Activated gamma-delta T cell (primary cell): ENCODE data around the gene IHH.

Source experiments
- DNase-seq: peaks from one replicate; lab custom pipeline; 2025; lab: John Stamatoyannopoulos, UW

Gene IHH

GRCh38 chr2:219038600-219038999 is 22.1 kb downstream of the IHH start:
- no peak for DNase-seq

DNA sequence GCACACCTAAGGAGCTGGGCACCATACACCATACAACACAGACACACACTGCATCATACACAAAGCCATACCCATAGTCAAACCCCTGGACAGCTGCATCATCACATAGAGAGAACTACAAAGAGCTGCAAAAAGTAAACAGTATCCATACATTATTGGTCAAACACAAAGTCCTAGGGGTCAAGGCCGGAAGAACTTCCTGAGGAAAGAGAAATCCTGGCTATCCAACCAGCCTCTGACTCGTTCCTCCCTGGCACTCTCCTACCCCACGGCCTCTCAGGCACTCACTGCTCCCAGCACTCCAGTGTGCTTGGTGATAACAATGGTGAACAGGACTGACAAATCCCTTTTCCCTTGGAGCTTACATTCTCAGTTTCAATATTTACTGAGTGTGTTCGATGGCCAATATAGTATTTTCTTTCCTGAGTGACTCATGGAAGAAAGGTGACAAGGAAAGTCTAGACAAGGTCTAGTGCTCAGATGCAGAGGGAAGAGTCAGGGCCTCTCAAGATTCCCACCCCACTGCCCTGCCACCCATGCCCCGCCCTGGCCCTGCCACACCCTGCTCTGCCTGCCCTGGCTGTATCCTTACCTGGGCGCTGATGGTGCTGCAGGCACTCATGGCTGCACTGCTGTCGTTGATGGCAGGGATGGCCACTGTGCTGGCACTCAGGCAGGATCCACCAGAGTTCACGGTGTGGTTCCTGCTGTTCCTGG is 22.8 kb downstream of the IHH start:
- DNase-seq = no peak

DNA sequence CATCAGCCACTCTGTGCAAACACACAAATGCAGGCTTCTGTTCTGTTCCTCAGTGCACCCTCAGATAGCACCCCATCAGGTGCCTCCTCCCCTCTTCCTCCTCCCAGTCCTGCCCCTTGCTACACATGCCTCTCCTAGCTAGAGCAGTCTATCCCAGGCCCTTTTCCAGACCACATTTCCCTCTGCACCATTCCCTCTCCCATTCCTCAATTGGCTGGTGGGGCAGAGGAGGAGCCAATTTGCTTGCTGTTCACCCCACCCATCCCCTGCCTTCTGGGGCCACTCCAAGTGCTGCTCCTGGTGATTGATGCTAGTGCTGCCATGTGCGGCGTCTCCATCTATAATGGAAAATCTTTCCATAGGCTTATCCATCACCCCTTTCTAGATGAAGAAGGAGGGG is 24.8 kb downstream of the IHH start:
- DNase-seq = no peak

DNA sequence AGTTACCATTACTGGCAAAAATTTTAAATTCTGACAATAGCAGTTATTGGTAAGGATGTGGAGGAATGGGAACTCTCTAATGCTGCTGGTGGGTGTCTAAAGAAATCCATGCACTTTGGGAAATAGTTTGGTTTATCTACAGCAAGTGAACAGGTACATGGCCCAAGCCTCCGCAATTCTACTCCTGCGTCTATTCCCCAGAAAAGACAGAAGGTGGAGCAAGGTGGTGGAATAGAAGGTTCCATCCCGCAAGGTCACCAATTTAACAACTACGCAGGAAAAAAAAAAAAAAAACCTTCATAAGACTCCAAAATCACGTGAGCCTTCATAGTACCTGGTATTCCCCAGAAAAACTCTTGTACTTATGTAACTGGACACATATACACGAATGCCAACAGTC is 25.9 kb downstream of the IHH start:
- no peak for DNase-seq

DNA sequence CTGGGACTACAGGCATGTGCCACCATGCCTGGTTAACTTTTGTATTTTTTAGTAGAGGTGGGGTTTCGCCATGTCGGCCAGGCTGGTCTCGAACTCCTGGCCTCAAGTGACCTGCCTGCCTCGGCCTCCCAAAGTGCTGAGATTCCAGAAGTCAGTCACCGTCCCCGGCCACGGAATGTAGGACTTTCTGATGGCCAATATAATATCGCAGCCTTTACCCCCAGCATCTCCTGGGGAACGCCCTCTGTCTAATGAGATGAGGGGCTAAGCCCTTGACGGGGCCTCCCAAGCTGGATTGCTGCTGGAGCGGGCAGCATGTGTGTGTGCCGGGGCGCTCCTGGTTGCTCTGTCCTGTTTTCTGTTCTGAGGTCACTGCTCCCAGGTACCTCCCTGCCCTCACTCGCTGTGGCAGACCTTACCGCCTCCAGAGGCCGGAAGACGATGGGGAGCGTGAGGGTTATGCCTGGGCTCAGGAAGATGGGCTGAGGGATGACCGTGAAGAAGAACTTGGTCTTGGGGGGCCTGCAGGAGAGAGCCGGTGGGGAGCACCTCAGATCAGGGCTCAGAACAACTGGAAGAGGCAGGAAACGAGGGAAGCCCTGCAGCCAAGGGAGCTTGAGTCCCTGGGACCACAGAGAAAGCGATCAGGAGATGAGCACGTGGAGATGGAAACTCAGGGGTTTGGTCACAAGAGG is 28.5 kb downstream of the IHH start:
- DNase-seq = no peak

- DNase-seq = no peak
Measured at GRCh38 chr2:219031005-219031738, 29.5 kb downstream of the IHH start.

DNA sequence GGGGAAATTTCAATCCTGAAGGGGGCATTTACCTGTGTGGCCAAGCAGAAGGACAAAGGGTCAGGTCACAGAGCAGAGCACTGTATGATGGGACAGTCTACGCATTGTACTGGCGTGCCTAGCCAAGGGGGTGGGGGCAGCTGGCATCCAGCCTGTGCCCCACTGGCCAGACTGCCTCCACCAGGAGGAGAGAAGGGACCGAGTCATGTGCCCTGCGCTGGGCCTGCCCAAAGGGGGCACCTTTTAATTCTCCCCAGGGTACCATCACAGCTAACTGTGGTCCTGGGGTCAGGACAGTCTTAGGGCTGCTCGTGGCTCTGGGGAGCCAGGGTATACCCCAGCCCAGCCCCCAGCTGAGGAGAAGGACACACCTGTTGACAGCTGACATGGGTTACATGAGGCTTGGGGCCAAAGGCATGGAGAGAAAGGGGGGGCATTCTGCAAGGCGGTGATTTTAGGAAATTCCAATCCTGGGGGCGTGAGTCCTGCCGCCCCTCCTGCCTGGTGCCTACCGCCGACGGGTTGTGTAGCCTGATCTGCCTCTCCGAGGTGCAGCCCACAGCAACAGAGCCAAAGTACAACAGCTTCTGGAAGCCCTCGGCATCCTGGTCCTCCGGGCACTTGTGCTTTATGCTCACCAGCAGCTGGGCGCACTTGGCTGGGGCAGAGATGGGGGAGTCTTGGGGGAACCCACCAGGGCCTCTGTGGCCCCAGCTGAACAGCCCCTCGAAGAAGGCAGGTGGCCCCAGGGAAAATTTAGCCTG is 30.4 kb downstream of the IHH start:
- no peak for DNase-seq

DNA sequence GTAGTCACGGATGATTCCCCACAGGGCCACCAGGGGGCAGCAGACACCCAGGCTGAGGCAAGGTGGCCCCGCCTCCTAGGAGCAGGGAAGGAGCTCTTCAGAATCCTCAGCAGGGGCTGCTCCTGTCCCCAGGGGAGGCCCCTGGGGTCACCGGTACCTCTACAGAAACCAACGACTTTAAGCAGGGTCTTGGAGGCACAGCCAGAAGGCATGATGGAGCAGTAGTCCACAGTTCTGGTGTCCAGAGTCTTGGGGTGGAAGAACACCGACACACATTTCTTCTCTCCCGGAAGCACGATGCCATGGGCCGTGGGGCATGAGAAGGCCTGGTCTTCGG is 30.9 kb downstream of the IHH start:
- no peak for DNase-seq

- no peak for DNase-seq
Measured at GRCh38 chr2:219028996-219029828, 31.5 kb downstream of the IHH start.

DNA sequence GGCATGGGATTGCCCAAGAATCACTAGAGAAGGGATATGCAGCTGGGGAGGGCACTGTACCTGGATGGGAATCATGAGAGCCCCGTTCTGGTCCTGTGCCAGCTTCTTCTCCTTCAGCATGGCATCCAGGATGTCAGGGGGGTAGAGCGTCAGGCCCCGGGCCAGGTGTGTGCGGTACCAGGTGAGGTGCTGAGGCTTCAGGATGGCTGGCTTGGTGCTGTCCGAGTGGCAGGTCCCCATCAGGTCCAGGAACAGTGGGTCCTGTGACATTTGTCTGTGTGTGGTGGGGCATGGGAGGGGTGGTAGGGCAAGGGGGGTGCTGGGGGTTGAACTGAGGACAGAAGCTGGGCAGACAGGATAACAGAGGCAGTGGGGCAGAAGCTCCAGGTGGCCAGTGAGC is 32.6 kb downstream of the IHH start:
- DNase-seq = no peak

DNA sequence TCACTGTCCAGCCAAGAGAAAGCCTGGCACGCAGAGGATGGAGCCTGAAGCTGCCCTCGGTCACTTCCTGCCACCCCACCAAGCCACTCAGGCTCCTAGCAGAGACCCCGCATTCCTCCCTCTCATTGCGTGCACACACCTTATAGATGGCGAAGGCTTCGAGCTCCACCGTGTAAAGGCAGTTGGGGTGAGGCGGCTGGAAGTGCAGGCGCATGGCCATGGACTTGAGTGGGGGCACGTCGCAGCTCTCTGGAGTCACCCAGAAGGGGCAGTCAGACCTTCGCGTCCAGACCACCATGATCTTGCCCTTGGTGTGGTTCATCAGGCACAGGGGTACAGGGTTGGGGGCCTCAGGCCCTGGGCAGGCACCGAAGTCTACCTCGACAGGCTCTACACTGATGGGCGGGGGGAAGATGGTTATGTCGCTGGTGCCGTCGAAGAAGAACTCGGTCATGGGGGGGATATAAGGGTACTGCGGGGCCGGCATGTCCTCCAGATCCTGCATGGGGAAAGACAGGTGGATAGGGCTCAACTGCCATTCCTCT is 33.1 kb downstream of the IHH start:
- DNase-seq = no peak

DNA sequence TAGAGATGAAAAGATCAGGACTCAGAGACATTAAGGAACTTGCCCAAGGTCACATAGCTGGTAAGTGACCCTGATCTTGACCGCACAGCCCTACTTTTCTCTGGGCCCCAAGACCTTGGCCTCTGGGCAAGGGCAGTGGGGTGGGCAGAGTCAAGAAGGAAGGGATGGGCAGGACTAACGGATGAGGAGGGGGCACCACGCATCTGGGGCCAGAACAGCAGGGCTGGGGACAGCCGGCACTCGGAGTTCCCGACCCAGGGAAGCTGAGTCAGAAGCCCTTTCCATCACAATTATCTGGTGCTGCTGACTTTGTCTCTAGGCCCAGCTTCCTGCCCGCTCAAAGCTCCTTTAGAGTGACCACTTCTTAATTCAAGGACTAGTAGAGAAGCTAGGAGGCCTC is 33.8 kb downstream of the IHH start:
- no peak for DNase-seq

GRCh38 chr2:219025637-219026585 is 34.8 kb downstream of the IHH start:
- no peak for DNase-seq

GRCh38 chr2:219024059-219024458 is 36.7 kb downstream of the IHH start:
- no peak for DNase-seq

DNA sequence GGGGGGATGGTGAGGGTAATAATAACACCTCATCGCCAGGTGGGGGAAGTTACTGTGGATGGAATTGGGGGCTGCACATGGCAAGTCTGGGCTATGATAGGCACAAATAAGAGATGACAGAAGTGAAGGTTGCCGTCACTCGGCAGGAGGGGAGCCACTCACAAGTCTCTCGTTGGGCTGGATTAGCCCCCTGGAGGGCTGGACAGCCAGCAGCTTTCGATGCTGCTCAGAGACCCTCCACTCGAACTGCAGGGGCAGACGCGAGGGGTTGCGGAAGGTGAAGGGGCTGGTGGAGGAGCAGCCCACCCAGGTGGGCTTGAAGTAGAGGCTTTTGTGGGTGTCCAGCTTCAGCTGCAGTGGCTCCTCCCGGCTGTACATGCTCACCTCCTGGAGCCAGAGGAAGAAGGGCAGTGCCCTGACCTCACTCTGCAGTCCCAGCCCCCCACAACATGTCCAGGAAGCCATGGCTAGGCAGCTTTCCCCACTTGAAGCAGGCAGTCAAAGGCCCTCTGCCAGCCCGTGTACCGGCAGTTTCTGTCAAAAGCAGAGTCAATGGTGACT is 37.6 kb downstream of the IHH start:
- DNase-seq = no peak

DNA sequence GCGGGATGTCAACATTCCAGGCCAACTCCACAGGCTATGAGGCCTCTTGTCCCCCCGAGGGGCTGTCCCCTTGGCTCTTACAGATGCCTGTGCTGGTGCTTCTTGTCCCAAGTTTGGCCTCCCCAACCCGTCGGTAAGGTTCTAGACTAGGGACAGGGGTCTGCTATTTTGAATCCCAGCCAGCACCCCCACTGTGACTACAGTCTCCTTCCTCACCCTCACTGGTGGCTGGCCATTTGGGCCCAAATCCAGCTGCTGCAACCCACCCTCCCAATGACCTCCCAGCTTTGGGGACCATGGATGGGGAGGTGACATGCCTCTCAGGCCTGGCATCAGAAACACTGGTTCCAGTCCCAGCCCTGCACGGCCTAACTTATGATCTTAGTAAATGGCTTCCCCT is 38.1 kb downstream of the IHH start:
- no peak for DNase-seq

DNA sequence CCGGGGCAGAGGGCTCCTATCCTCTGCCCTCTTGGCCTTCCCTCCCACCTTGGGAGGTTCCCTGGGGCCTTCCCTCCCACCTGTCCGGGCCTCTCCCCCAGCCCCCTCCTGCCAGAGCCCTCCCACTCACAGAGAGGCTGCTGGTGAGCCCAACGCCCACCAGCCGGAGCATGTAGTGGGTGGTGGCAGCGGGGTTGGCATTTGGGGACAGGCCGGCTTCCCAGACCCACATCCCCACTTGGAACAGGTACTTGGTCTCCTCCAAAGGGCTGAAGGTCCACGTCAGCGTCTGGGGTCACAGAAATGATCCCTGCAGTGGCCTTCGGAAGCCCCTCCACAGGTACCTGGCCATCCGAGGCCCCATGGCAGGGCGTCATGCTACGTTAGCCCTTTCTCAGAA is 38.7 kb downstream of the IHH start:
- no peak for DNase-seq

GRCh38 chr2:219021591-219021990 is 39.1 kb downstream of the IHH start:
- DNase-seq = no peak

GRCh38 chr2:219020604-219021365 is 39.9 kb downstream of the IHH start:
- DNase-seq = no peak
